Measurements from ENCODE around the gene TLE6.

TLE6 gene

GRCh38 chr19:2978772-2979171, 1.4 kb downstream of the TLE6 start:
- Histone ChIP-seq H3K4me1 (peaks cover 51 to 91% (median 87%) of the 10 kb centered on the region in 10 experiments), H3K4me2 (peak overlapping the region in 9 of 11 experiments; percentile 82 to 97 (median 86); a peak in 9 of 22 replicates), H3K9me3 (replicated peaks in 1 of 11) (no peaks in the 10 kb centered on the region), H3K4me3 (no peak overlapping the region), H3K27ac (no peak overlapping the region), H3K9ac (no peak overlapping the region), H3K36me3 (no peaks in the 10 kb centered on the region), H3K27me3 (peaks cover 0 to 4% (median 0%) of the 10 kb centered on the region in 11 experiments; a peak in 1 of 22 replicates), H4K20me1 (no peaks in the 10 kb centered on the region)
- TF ChIP-seq Cebpa-rat (IDR thresholded peaks at IDR 0.05) = no peak

GRCh38 chr19:2981898-2982297, 4.5 kb downstream of the TLE6 start:
- peak overlapping the region in 5 of 11 experiments; percentile 9 to 50 (median 38); a peak in 3 of 22 replicates for H3K9ac ChIP-seq
- H3K27me3 ChIP-seq = peaks cover 0 to 8% (median 0%) of the 10 kb centered on the region in 11 experiments; a peak in 2 of 22 replicates

GRCh38 chr19:2982561-2982960, 5.2 kb downstream of the TLE6 start:
- Histone ChIP-seq H3K36me3 (no peaks in the 10 kb centered on the region), H3K4me2 (peak overlapping the region; percentile 42 to 98 (median 92); a peak in 21 of 22 replicates), H3K27me3 (peaks cover 0 to 11% (median 0%) of the 10 kb centered on the region in 11 experiments; a peak in 2 of 22 replicates), H3K9ac (peak overlapping the region in 5 of 11 experiments; percentile 46 to 74 (median 66); a peak in 9 of 22 replicates), H4K20me1 (no peaks in the 10 kb centered on the region), H3K9me3 (replicated peaks in 1 of 11) (no peaks in the 10 kb centered on the region), H3K4me1 (peaks cover 36 to 95% (median 88%) of the 10 kb centered on the region in 10 experiments), H3K4me3 (peak overlapping the region in 1 of 10 experiments; percentile 4; a peak in 1 of 20 replicates), H3K27ac (peak overlapping the region in 7 of 11 experiments; percentile 44 to 80 (median 69); a peak in 11 of 22 replicates)
- TF ChIP-seq Cebpa-rat (IDR thresholded peaks at IDR 0.05) = no peak

More at GRCh38 chr19:2981898-2982297, 4.5 kb downstream of the TLE6 start:
- Histone ChIP-seq H3K4me3 (no peak overlapping the region), H3K4me2 (peak overlapping the region in 9 of 11 experiments; percentile 15 to 98 (median 92); a peak in 16 of 22 replicates), H3K27ac (peak overlapping the region in 1 of 11 experiments; percentile 14; a peak in 1 of 22 replicates), H3K36me3 (no peaks in the 10 kb centered on the region), H3K4me1 (peaks cover 30 to 92% (median 84%) of the 10 kb centered on the region in 10 experiments), H3K9me3 (replicated peaks in 1 of 11) (no peaks in the 10 kb centered on the region), H4K20me1 (no peaks in the 10 kb centered on the region)
- TF ChIP-seq Cebpa-rat (IDR thresholded peaks at IDR 0.05) = no peak

- H3K27ac ChIP-seq = peak overlapping the region in 8 of 11 experiments; percentile 44 to 80 (median 68); a peak in 15 of 22 replicates
Observed at GRCh38 chr19:2982983-2983350, 5.6 kb downstream of the TLE6 start.

GRCh38 chr19:2983351-2984214, 6.2 kb downstream of the TLE6 start:
- Histone ChIP-seq H4K20me1 (no peaks in the 10 kb centered on the region), H3K4me3 (peak overlapping the region; percentile 21 to 68 (median 46); a peak in 17 of 20 replicates), H3K9ac (peak overlapping the region in 10 of 11 experiments; percentile 20 to 74 (median 55); a peak in 20 of 22 replicates), H3K36me3 (no peaks in the 10 kb centered on the region), H3K9me3 (replicated peaks in 1 of 11) (no peaks in the 10 kb centered on the region), H3K4me2 (peak overlapping the region; percentile 79 to 98 (median 92)), H3K27ac (peak overlapping the region in 9 of 11 experiments; percentile 6 to 80 (median 67); a peak in 18 of 22 replicates), H3K4me1 (peaks cover 29 to 95% (median 86%) of the 10 kb centered on the region in 10 experiments), H3K27me3 (peaks cover 0 to 12% (median 0%) of the 10 kb centered on the region in 11 experiments; a peak in 2 of 22 replicates)
- TF ChIP-seq Cebpa-rat (IDR thresholded peaks at IDR 0.05) = peak in 1 of 11 experiments; percentile 74; a peak in 2 of 22 replicates

More at GRCh38 chr19:2982983-2983350, 5.6 kb downstream of the TLE6 start:
- H3K4me3 ChIP-seq = peak overlapping the region in 2 of 10 experiments; percentile 4 to 52; a peak in 2 of 20 replicates
- peak overlapping the region; percentile 79 to 98 (median 92) for H3K4me2 ChIP-seq
- peak overlapping the region in 7 of 11 experiments; percentile 20 to 74 (median 57); a peak in 11 of 22 replicates for H3K9ac ChIP-seq
- no peaks in the 10 kb centered on the region for H3K36me3 ChIP-seq
- no peaks in the 10 kb centered on the region for H3K9me3 ChIP-seq (replicated peaks in 1 of 11)
- TF ChIP-seq Cebpa-rat (IDR thresholded peaks at IDR 0.05) = no peak
- H3K27me3 ChIP-seq = peaks cover 0 to 12% (median 0%) of the 10 kb centered on the region in 11 experiments; a peak in 2 of 22 replicates
- no peaks in the 10 kb centered on the region for H4K20me1 ChIP-seq
- H3K4me1 ChIP-seq = peaks cover 35 to 95% (median 88%) of the 10 kb centered on the region in 10 experiments

- TF ChIP-seq Cebpa-rat (IDR thresholded peaks at IDR 0.05) = no peak; a peak in 1 of 22 replicates
- peak overlapping the region; percentile 21 to 68 (median 46); a peak in 15 of 20 replicates for H3K4me3 ChIP-seq
Observed at GRCh38 chr19:2984215-2984528, 6.8 kb downstream of the TLE6 start.

GRCh38 chr19:2986951-2987524, 9.7 kb downstream of the TLE6 start:
- peaks cover 29 to 69% (median 62%) of the 10 kb centered on the region in 10 experiments for H3K4me1 ChIP-seq
- H3K27ac ChIP-seq = peak overlapping the region in 9 of 11 experiments; percentile 2 to 59 (median 46); a peak in 12 of 22 replicates
- H3K4me2 ChIP-seq = peak overlapping the region; percentile 61 to 98 (median 92)
- no peaks in the 10 kb centered on the region for H4K20me1 ChIP-seq
- no peaks in the 10 kb centered on the region for H3K9me3 ChIP-seq (replicated peaks in 1 of 11)
- peaks cover 0 to 12% (median 0%) of the 10 kb centered on the region in 11 experiments; a peak in 2 of 22 replicates for H3K27me3 ChIP-seq
- no peak for TF ChIP-seq Cebpa-rat (IDR thresholded peaks at IDR 0.05)
- H3K4me3 ChIP-seq = peak overlapping the region in 7 of 10 experiments; percentile 12 to 40 (median 31); a peak in 7 of 20 replicates
- no peaks in the 10 kb centered on the region for H3K36me3 ChIP-seq
- H3K9ac ChIP-seq = peak overlapping the region; percentile 7 to 66 (median 52); a peak in 19 of 22 replicates

More at GRCh38 chr19:2984215-2984528, 6.8 kb downstream of the TLE6 start:
- H3K27ac ChIP-seq = peak overlapping the region in 8 of 11 experiments; percentile 44 to 80 (median 68); a peak in 15 of 22 replicates
- no peaks in the 10 kb centered on the region for H3K36me3 ChIP-seq
- no peaks in the 10 kb centered on the region for H4K20me1 ChIP-seq
- peaks cover 0 to 12% (median 0%) of the 10 kb centered on the region in 11 experiments; a peak in 2 of 22 replicates for H3K27me3 ChIP-seq
- peaks cover 29 to 92% (median 85%) of the 10 kb centered on the region in 10 experiments for H3K4me1 ChIP-seq
- H3K4me2 ChIP-seq = peak overlapping the region; percentile 79 to 98 (median 92)
- peak overlapping the region in 10 of 11 experiments; percentile 20 to 74 (median 55); a peak in 20 of 22 replicates for H3K9ac ChIP-seq
- H3K9me3 ChIP-seq (replicated peaks in 1 of 11) = no peaks in the 10 kb centered on the region

GRCh38 chr19:2987797-2988196, 10.4 kb downstream of the TLE6 start:
- H3K4me2 ChIP-seq = peak overlapping the region; percentile 61 to 98 (median 92); a peak in 20 of 22 replicates
- peak overlapping the region in 6 of 11 experiments; percentile 34 to 59 (median 49); a peak in 8 of 22 replicates for H3K27ac ChIP-seq
- peaks cover 0 to 8% (median 0%) of the 10 kb centered on the region in 11 experiments; a peak in 2 of 22 replicates for H3K27me3 ChIP-seq
- peak overlapping the region in 10 of 11 experiments; percentile 38 to 66 (median 53); a peak in 14 of 22 replicates for H3K9ac ChIP-seq
- peak overlapping the region in 3 of 10 experiments; percentile 31 to 40 (median 39); a peak in 2 of 20 replicates for H3K4me3 ChIP-seq
- no peaks in the 10 kb centered on the region for H3K9me3 ChIP-seq (replicated peaks in 1 of 11)
- no peaks in the 10 kb centered on the region for H4K20me1 ChIP-seq
- TF ChIP-seq Cebpa-rat (IDR thresholded peaks at IDR 0.05) = no peak
- H3K36me3 ChIP-seq = no peaks in the 10 kb centered on the region
- peaks cover 29 to 62% (median 55%) of the 10 kb centered on the region in 10 experiments for H3K4me1 ChIP-seq

Measured in BLaER1 treated with 17β-estradiol and CSF1 and Interleukin-3, amounts not matched to agents 10 nM and 100 nM (cell line).